GM12801 (cell line): Measurements from ENCODE around the gene SELENOM.

Experiments used
- TF ChIP-seq, protein P1 (sequence below): IDR thresholded peaks from one replicate; pipeline ENCODE4 v1.5.1; 2011; ENCODE audit warnings: control low read depth; ENCODE audit not compliant: insufficient read length; ENCODE audit errors: extremely low read depth

The SELENOM gene

GRCh38 chr22:31103899-31104694 is 3.3 kb downstream of the SELENOM start:
- TF ChIP-seq, protein P1, sequence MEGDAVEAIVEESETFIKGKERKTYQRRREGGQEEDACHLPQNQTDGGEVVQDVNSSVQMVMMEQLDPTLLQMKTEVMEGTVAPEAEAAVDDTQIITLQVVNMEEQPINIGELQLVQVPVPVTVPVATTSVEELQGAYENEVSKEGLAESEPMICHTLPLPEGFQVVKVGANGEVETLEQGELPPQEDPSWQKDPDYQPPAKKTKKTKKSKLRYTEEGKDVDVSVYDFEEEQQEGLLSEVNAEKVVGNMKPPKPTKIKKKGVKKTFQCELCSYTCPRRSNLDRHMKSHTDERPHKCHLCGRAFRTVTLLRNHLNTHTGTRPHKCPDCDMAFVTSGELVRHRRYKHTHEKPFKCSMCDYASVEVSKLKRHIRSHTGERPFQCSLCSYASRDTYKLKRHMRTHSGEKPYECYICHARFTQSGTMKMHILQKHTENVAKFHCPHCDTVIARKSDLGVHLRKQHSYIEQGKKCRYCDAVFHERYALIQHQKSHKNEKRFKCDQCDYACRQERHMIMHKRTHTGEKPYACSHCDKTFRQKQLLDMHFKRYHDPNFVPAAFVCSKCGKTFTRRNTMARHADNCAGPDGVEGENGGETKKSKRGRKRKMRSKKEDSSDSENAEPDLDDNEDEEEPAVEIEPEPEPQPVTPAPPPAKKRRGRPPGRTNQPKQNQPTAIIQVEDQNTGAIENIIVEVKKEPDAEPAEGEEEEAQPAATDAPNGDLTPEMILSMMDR, result no peak

DNA sequence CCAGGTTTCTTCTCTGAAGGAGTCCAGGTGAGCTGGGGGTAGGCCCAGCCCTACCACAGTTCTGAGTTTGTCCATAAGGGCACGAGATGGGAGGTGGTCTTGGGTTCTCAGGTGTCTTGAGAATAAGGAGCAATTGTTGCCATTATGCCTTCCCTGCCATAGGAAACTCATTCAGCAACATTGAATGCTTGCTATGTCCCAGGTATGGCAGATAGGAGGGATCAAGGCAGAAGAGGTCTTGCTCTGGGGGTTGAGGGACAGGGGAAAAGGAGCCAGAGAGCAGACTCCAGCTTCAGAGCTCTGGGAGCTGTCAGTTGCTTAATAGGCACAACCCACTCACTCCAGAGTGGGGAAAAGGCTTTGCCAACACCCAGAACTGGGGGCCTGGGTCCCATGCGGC is 4.3 kb downstream of the SELENOM start:
- TF ChIP-seq, protein P1, result no peak

GRCh38 chr22:31102441-31103081 is 4.8 kb downstream of the SELENOM start:
- TF ChIP-seq, protein P1, result no peak

DNA sequence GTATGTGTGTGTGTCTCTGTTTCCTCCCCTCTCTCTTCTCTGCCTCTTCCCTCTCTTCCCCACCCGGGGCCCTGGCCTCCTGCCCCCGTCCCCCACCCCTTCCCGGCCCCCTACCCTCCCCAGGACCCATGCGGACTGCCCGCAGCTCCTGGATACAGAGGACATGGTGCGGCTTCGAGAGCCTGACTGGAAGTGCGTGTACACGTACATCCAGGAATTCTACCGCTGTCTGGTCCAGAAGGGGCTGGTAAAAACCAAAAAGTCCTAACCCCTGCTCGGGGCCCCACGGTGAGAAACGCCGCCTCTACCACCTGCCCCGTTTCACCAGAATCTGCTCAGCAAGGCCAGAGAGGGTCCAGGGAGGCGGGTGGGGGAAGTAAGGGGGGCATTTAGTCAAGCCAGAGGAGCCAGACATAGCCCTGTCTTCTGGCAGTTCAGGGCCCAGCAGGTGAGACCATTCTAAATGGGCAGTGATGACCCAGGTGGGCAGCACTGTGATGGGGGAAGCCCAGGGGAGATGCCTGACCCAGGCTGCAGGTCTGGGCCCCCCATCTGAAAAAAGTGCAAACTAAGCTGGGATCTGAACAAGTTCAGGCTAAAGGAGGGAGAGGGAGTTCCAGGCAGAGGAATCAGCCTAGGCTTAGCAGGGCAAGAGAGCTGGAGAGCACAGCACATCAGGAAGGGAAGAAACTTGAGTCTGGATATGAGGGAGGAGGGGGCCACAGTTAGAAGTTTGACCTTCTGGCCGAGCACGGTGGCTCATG is 6.4 kb downstream of the SELENOM start:
- TF ChIP-seq, protein P1, result no peak

- TF ChIP-seq, protein P1, result no peak
These were observed 7.3 kb downstream of the SELENOM start for GRCh38 chr22:31099841-31100761.

GRCh38 chr22:31099386-31099785 is 8.0 kb downstream of the SELENOM start:
- TF ChIP-seq, protein P1, result no peak
